Adrenal gland (tissue), 5 donors: Measurements from ENCODE around the gene EFNA2.

Experiments used
- POLR2A ChIP-seq, 2 donors: fragments of 450-650 bp; IDR thresholded peaks; one replicate each; pipeline ENCODE4 v1.6.1; 2017; ENCODE audit warnings: antibody characterized with exemption in 2 of 2, mild to moderate bottlenecking in 2 of 2, moderate library complexity in 1 of 2
- TF ChIP-seq, protein P1 (sequence below), 6 experiments: fragments of 450-650 bp in 4 of 6; fragments of 200-600 bp in 2 of 6; sonication (generic) in 1 of 6; IDR thresholded peaks; 1 replicate in 5 of 6; 2 replicates in 1 of 6; pipeline versions ENCODE4 v1.5.1 to v1.8.0; 2016 to 2021; ENCODE audit warnings: antibody characterized with exemption in 6 of 6, mild to moderate bottlenecking in 2 of 6, moderate library complexity in 1 of 6
- donor health status: DM: no; HTN: no; CAD: no.

DNA sequence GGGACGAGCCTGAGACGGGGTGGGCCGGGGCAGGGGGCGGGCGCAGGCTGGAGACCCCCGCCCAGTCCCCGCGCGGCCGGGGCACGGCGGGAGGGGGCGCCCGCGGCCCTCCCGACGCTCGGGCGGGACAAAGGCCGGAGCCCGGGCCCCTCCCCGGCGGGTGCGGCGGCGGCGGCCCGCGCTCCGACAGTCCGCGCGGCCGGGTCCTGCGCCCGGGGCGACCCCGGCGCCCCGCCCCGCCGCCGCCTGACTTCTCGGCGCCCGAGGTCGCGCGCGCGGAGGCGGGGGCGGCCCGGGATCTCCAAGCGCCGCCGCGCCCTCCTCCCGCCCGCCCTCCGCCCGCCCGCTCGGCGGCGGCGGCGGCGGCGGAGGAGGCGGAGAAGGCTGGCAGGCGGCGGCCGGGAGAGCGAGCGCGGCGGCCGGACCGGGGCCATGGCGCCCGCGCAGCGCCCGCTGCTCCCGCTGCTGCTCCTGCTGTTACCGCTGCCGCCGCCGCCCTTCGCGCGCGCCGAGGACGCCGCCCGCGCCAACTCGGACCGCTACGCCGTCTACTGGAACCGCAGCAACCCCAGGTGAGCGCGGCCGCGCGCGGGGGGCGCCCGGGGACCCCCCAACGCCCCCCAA, at the start of gene EFNA2:
- TF ChIP-seq, protein P1, sequence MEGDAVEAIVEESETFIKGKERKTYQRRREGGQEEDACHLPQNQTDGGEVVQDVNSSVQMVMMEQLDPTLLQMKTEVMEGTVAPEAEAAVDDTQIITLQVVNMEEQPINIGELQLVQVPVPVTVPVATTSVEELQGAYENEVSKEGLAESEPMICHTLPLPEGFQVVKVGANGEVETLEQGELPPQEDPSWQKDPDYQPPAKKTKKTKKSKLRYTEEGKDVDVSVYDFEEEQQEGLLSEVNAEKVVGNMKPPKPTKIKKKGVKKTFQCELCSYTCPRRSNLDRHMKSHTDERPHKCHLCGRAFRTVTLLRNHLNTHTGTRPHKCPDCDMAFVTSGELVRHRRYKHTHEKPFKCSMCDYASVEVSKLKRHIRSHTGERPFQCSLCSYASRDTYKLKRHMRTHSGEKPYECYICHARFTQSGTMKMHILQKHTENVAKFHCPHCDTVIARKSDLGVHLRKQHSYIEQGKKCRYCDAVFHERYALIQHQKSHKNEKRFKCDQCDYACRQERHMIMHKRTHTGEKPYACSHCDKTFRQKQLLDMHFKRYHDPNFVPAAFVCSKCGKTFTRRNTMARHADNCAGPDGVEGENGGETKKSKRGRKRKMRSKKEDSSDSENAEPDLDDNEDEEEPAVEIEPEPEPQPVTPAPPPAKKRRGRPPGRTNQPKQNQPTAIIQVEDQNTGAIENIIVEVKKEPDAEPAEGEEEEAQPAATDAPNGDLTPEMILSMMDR (IDR thresholded peaks at IDR 0.05) = no peak
- TF ChIP-seq POLR2A (IDR thresholded peaks at IDR 0.05) = no peak
